GM23338 (cell line): ENCODE measurements around the gene CKLF. TPM values are rescaled to one million over a fixed set of nuclear protein-coding genes. Genes with fewer than 3 reads are reported as not detected.

Experiments used
- ATAC-seq: fragments of 200-7000 bp; cut with Tn5 transposase; 3 replicates; pipeline ENCODE4 v1.9.1; 2020
- DNase-seq: peaks from one replicate; pipeline ENCODE4 v3.0.0-alpha.2; 2015; ENCODE audit warnings: low spot score
- H2AFZ ChIP-seq: fragments of 200-600 bp; sonication (generic); 2 replicates; pipeline ENCODE4 v1.8.0; 2016; ENCODE audit warnings: antibody characterized with exemption, mild to moderate bottlenecking, moderate library complexity
- H3F3A ChIP-seq: fragments of 200-600 bp; sonication (generic); replicated peaks from 2 replicates; pipeline ENCODE4 v1.8.0; 2017; ENCODE audit warnings: antibody characterized with exemption, mixed run types, low read depth
- H3K27ac ChIP-seq: fragments of 200-600 bp; sonication (generic); 2 replicates; pipeline ENCODE4 v1.6.1; 2016; ENCODE audit warnings: low read depth
- H3K27me3 ChIP-seq: fragments of 200-600 bp; sonication (generic); 2 replicates; pipeline ENCODE4 v1.8.0; 2016; ENCODE audit warnings: mild to moderate bottlenecking, mixed run types, moderate library complexity; ENCODE audit not compliant: insufficient read depth
- H3K36me3 ChIP-seq: fragments of 200-600 bp; sonication (generic); 2 replicates; pipeline ENCODE4 v1.8.0; 2016; ENCODE audit warnings: mild to moderate bottlenecking; ENCODE audit not compliant: insufficient read depth
- H3K4me1 ChIP-seq: fragments of 200-600 bp; sonication (generic); 2 replicates; pipeline ENCODE4 v1.8.0; 2016; ENCODE audit warnings: mild to moderate bottlenecking, moderate library complexity; ENCODE audit not compliant: insufficient read depth
- H3K4me2 ChIP-seq: fragments of 200-600 bp; sonication (generic); 2 replicates; pipeline ENCODE4 v1.7.1; 2017; ENCODE audit warnings: mixed run types
- H3K4me3 ChIP-seq: fragments of 200-600 bp; sonication (generic); 2 replicates; pipeline ENCODE4 v1.6.1; 2016; ENCODE audit warnings: mixed run types
- H3K79me2 ChIP-seq: fragments of 200-600 bp; sonication (generic); replicated peaks from 2 replicates; pipeline ENCODE4 v1.8.0; 2017; ENCODE audit warnings: mild to moderate bottlenecking; ENCODE audit not compliant: insufficient read depth
- H3K9me2 ChIP-seq: fragments of 200-600 bp; sonication (generic); 2 replicates; pipeline ENCODE4 v1.8.0; 2017; ENCODE audit not compliant: insufficient read depth
- H4K20me1 ChIP-seq: fragments of 200-600 bp; sonication (generic); replicated peaks from 2 replicates; pipeline ENCODE4 v1.8.0; 2017; ENCODE audit warnings: mild to moderate bottlenecking; ENCODE audit not compliant: insufficient read depth
- H3K27ac Mint-ChIP-seq: 2 replicates; pipeline ENCODE4 v1.8.0; 2020; ENCODE audit warnings: inconsistent platforms, mild to moderate bottlenecking, moderate library complexity, mixed read lengths
- H3K27me3 Mint-ChIP-seq: 3 replicates; pipeline ENCODE4 v1.8.0; 2022; ENCODE audit warnings: low read depth, mild to moderate bottlenecking, moderate library complexity, mixed read lengths, inconsistent platforms; ENCODE audit not compliant: insufficient read depth, poor library complexity
- H3K36me3 Mint-ChIP-seq: 3 replicates; pipeline ENCODE4 v1.8.0; 2021; ENCODE audit warnings: low read depth, mild to moderate bottlenecking, inconsistent platforms, moderate library complexity, mixed read lengths
- H3K4me1 Mint-ChIP-seq: 3 replicates; pipeline ENCODE4 v1.8.0; 2020; ENCODE audit warnings: mild to moderate bottlenecking, inconsistent platforms, mixed read lengths
- H3K4me3 Mint-ChIP-seq: 3 replicates; pipeline ENCODE4 v1.8.0; 2021; ENCODE audit warnings: moderate library complexity, mild to moderate bottlenecking, inconsistent platforms, mixed read lengths
- H3K9me3 Mint-ChIP-seq: 3 replicates; pipeline ENCODE4 v1.8.0; 2020; ENCODE audit warnings: moderate library complexity, mild to moderate bottlenecking, inconsistent platforms, mixed read lengths
- CREB1 ChIP-seq: fragments of 250-450 bp; sonication (Bioruptor Pico); IDR thresholded peaks from 2 replicates; pipeline ENCODE4 v1.5.0; 2020; ENCODE audit warnings: low read depth, mild to moderate bottlenecking, moderate library complexity
- EZH2 ChIP-seq: fragments of 200-600 bp; sonication (generic); IDR thresholded peaks from one replicate; pipeline ENCODE4 v1.8.0; 2017; ENCODE audit warnings: antibody characterized with exemption, mild to moderate bottlenecking, low read depth; ENCODE audit not compliant: unreplicated experiment
- NANOG ChIP-seq: IDR thresholded peaks from 2 replicates; pipeline ENCODE4 v1.6.1; 2016; ENCODE audit warnings: antibody characterized with exemption, borderline replicate concordance
- STAT1 ChIP-seq: IDR thresholded peaks from one replicate; pipeline ENCODE4 v1.6.1; 2016; ENCODE audit warnings: antibody characterized with exemption; ENCODE audit not compliant: unreplicated experiment
- ZNF114 ChIP-seq: fragments of 250-450 bp; sonication (Bioruptor Pico); IDR thresholded peaks from 2 replicates; pipeline ENCODE4 v1.5.0; 2020; ENCODE audit warnings: mild to moderate bottlenecking, moderate library complexity
- polyA plus RNA-seq: library from polyadenylated mRNA; unstranded; fragments of >200 nt; fragmentation: Nextera tagmentation; extraction: Ambion mirVana; gene quantifications from 2 replicates; pipeline ENCODE4 v1.2.1, GENCODE V29; 2016
- total RNA-seq: library from RNA; depleted of rRNA; stranded (reverse); fragments of >200 nt; shearing (Covaris generic); gene quantifications from 2 replicates; pipeline ENCODE4 v1.2.3, GENCODE V29; 2014
- TF ChIP-seq, protein P1 (sequence below): fragments of 250-450 bp; sonication (Bioruptor Pico); IDR thresholded peaks from 2 replicates; pipeline ENCODE4 v1.5.0; 2020; ENCODE audit warnings: mild to moderate bottlenecking, moderate library complexity
- TF ChIP-seq, protein P2 (sequence below): IDR thresholded peaks from one replicate; pipeline ENCODE4 v1.6.1; 2018; ENCODE audit warnings: antibody characterized with exemption; ENCODE audit not compliant: unreplicated experiment
- TF ChIP-seq, protein P3 (sequence below), 2 experiments: fragments of 200-600 bp in 1 of 2; sonication (generic) in 1 of 2; conservative IDR thresholded peaks; 2 replicates each; pipeline versions ENCODE4 v1.5.1 to v1.6.1; 2016 to 2017; ENCODE audit warnings: antibody characterized with exemption in 2 of 2, low read depth in 2 of 2, mild to moderate bottlenecking in 2 of 2, moderate library complexity in 1 of 2

CKLF gene
- total and polyA plus RNA-seq, 2 experiments from 2014 or later = 25.5 to 60.0 TPM

DNA sequence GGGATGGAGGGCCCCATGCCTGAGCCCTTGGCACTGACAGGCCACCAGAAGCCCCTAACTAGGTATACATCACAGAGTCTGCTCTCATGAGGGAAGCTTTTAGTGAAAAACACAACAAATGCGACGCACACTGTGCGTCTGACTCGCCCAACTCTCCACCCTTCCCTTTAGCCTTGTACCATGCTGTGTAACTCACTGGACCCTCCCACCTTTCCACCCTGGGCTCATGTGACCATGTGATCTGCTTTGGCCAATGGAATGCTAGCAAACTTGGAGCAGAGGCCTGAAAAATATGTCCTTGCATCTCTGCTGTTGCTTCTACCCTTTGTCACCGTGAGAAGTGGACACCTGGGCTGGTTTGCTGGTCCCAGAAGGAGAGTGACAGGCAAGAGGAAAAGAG, 24.1 kb upstream of the CKLF start:
- H3K4me3 ChIP-seq = no peak overlapping the region
- no peaks in the 10 kb centered on the region for H3F3A ChIP-seq
- no peaks in the 10 kb centered on the region for H3K4me1 ChIP-seq
- no peaks in the 10 kb centered on the region; the same call in 1 of the 2 replicates for H4K20me1 ChIP-seq
- ATAC-seq (no peak), DNase-seq (no peak)
- H3K27me3 Mint-ChIP-seq = peaks cover 2% of the 10 kb centered on the region
- no peak overlapping the region for H3K4me2 ChIP-seq
- TF ChIP-seq EZH2 (no peak), NANOG (no peak), STAT1 (no peak), ZNF114 (CRISPR knock-in tag) (no peak), CREB1 (CRISPR knock-in tag) (no peak)
- TF ChIP-seq, protein P1, sequence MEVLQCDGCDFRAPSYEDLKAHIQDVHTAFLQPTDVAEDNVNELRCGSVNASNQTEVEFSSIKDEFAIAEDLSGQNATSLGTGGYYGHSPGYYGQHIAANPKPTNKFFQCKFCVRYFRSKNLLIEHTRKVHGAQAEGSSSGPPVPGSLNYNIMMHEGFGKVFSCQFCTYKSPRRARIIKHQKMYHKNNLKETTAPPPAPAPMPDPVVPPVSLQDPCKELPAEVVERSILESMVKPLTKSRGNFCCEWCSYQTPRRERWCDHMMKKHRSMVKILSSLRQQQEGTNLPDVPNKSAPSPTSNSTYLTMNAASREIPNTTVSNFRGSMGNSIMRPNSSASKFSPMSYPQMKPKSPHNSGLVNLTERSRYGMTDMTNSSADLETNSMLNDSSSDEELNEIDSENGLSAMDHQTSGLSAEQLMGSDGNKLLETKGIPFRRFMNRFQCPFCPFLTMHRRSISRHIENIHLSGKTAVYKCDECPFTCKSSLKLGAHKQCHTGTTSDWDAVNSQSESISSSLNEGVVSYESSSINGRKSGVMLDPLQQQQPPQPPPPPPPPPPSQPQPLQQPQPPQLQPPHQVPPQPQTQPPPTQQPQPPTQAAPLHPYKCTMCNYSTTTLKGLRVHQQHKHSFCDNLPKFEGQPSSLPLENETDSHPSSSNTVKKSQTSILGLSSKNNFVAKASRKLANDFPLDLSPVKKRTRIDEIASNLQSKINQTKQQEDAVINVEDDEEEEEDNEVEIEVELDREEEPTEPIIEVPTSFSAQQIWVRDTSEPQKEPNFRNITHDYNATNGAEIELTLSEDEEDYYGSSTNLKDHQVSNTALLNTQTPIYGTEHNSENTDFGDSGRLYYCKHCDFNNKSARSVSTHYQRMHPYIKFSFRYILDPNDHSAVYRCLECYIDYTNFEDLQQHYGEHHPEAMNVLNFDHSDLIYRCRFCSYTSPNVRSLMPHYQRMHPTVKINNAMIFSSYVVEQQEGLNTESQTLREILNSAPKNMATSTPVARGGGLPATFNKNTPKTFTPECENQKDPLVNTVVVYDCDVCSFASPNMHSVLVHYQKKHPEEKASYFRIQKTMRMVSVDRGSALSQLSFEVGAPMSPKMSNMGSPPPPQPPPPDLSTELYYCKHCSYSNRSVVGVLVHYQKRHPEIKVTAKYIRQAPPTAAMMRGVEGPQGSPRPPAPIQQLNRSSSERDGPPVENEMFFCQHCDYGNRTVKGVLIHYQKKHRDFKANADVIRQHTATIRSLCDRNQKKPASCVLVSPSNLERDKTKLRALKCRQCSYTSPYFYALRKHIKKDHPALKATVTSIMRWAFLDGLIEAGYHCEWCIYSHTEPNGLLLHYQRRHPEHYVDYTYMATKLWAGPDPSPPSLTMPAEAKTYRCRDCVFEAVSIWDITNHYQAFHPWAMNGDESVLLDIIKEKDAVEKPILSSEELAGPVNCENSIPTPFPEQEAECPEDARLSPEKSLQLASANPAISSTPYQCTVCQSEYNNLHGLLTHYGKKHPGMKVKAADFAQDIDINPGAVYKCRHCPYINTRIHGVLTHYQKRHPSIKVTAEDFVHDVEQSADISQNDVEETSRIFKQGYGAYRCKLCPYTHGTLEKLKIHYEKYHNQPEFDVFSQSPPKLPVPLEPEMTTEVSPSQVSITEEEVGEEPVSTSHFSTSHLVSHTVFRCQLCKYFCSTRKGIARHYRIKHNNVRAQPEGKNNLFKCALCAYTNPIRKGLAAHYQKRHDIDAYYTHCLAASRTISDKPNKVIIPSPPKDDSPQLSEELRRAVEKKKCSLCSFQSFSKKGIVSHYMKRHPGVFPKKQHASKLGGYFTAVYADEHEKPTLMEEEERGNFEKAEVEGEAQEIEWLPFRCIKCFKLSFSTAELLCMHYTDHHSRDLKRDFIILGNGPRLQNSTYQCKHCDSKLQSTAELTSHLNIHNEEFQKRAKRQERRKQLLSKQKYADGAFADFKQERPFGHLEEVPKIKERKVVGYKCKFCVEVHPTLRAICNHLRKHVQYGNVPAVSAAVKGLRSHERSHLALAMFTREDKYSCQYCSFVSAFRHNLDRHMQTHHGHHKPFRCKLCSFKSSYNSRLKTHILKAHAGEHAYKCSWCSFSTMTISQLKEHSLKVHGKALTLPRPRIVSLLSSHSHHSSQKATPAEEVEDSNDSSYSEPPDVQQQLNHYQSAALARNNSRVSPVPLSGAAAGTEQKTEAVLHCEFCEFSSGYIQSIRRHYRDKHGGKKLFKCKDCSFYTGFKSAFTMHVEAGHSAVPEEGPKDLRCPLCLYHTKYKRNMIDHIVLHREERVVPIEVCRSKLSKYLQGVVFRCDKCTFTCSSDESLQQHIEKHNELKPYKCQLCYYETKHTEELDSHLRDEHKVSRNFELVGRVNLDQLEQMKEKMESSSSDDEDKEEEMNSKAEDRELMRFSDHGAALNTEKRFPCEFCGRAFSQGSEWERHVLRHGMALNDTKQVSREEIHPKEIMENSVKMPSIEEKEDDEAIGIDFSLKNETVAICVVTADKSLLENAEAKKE (CRISPR knock-in tag) = no peak
- TF ChIP-seq, protein P2, sequence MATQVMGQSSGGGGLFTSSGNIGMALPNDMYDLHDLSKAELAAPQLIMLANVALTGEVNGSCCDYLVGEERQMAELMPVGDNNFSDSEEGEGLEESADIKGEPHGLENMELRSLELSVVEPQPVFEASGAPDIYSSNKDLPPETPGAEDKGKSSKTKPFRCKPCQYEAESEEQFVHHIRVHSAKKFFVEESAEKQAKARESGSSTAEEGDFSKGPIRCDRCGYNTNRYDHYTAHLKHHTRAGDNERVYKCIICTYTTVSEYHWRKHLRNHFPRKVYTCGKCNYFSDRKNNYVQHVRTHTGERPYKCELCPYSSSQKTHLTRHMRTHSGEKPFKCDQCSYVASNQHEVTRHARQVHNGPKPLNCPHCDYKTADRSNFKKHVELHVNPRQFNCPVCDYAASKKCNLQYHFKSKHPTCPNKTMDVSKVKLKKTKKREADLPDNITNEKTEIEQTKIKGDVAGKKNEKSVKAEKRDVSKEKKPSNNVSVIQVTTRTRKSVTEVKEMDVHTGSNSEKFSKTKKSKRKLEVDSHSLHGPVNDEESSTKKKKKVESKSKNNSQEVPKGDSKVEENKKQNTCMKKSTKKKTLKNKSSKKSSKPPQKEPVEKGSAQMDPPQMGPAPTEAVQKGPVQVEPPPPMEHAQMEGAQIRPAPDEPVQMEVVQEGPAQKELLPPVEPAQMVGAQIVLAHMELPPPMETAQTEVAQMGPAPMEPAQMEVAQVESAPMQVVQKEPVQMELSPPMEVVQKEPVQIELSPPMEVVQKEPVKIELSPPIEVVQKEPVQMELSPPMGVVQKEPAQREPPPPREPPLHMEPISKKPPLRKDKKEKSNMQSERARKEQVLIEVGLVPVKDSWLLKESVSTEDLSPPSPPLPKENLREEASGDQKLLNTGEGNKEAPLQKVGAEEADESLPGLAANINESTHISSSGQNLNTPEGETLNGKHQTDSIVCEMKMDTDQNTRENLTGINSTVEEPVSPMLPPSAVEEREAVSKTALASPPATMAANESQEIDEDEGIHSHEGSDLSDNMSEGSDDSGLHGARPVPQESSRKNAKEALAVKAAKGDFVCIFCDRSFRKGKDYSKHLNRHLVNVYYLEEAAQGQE = no peak
- TF ChIP-seq, protein P3, sequence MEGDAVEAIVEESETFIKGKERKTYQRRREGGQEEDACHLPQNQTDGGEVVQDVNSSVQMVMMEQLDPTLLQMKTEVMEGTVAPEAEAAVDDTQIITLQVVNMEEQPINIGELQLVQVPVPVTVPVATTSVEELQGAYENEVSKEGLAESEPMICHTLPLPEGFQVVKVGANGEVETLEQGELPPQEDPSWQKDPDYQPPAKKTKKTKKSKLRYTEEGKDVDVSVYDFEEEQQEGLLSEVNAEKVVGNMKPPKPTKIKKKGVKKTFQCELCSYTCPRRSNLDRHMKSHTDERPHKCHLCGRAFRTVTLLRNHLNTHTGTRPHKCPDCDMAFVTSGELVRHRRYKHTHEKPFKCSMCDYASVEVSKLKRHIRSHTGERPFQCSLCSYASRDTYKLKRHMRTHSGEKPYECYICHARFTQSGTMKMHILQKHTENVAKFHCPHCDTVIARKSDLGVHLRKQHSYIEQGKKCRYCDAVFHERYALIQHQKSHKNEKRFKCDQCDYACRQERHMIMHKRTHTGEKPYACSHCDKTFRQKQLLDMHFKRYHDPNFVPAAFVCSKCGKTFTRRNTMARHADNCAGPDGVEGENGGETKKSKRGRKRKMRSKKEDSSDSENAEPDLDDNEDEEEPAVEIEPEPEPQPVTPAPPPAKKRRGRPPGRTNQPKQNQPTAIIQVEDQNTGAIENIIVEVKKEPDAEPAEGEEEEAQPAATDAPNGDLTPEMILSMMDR (conservative IDR thresholded peaks at IDR 0.05; ENCODE audit: low read depth in 2 of 2) = no peak
- no peak overlapping the region for H3K4me3 Mint-ChIP-seq
- no peaks in the 10 kb centered on the region; the same call in 2 of the 3 replicates for H3K9me3 Mint-ChIP-seq
- no peak overlapping the region for H3K27ac Mint-ChIP-seq
- no peaks in the 10 kb centered on the region for H3K36me3 ChIP-seq
- no peaks in the 10 kb centered on the region for H3K27me3 ChIP-seq
- H3K27ac ChIP-seq = no peak overlapping the region
- no peak overlapping the region for H2AFZ ChIP-seq
- no peaks in the 10 kb centered on the region for H3K9me2 ChIP-seq
- no peaks in the 10 kb centered on the region for H3K79me2 ChIP-seq
- 0 out of 3 replicates have a peak, but pooled peaks cover 3% of the 10 kb centered on the region for H3K36me3 Mint-ChIP-seq
- no peaks in the 10 kb centered on the region for H3K4me1 Mint-ChIP-seq
